IPS-18c (cell line): ENCODE measurements around the gene CLCF1.
A peak's percentile ranks its signal among the peaks of the same experiment; 100 is the strongest.
"Not testable (repeated sequence)": the region's sequence is repeated elsewhere in the genome, so short reads cannot be mapped to it uniquely, and the experiment has no call there.

Experiments
- H3K4me3 ChIP-seq: 2 replicates; pipeline ENCODE4 v1.7.0; 2013; ENCODE audit warnings: low read depth, mild to moderate bottlenecking, low read length, moderate library complexity; ENCODE audit not compliant: insufficient read depth
- H3K9me3 ChIP-seq: one replicate; pipeline ENCODE4 v1.6.1; 2013; ENCODE audit warnings: mild to moderate bottlenecking, low read length, moderate library complexity; ENCODE audit not compliant: control insufficient read depth, insufficient read depth

Gene CLCF1

DNA sequence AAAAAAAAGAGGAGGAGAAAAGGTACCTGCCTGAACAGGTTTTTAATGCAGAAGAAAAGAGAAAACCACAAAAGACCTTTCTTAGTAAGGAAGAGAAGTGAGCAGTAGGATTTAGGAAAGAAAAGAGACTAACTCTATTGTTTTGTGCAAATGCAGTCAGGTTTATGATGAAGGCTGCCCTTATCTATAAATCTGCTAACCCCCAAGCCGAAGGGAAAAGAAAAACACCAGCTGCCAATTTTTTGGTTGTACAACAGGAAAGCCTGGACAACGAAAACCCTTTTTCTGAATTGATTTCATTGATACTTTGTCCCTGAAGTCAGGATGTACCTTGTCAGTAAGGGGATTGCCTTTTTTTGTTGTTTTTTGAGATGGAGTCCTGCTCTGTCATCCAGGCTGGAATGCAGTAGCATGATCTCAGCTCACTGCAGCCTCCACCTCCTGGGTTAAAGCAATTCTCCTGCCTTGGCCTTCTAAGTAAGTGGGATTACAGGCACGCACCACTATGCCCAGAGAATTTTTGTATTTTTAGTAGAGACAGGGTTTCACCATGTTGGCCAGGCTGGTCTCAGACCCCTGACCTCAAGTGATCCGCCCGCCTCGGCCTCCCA lies 41.2 kb downstream of the CLCF1 start:
- H3K9me3 ChIP-seq: no peaks in the 10 kb centered on the region

DNA sequence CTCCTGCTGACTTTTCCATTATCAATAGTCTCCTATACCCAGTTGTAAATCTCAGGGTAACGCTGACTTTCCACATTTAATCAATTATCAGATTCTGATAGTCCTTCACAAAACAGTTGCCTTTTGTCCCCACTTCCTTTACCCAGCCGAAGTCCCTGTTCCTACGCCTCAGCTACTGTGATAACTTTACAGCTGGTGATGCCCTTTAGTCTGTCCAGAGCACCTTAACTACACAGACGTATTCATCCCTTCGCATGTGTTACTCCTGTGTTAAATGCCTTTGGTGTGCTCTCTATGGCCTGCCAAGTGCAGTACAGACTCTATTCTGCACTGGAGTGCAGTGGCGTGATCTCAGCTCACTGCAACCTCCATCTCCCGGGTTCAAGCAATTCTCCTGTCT lies 49.9 kb downstream of the CLCF1 start:
- no peaks in the 10 kb centered on the region for H3K9me3 ChIP-seq
- H3K4me3 ChIP-seq: no peak overlapping the region

More for the DNA sequence above, 41.2 kb downstream of the CLCF1 start:
- no peak overlapping the region for H3K4me3 ChIP-seq

DNA sequence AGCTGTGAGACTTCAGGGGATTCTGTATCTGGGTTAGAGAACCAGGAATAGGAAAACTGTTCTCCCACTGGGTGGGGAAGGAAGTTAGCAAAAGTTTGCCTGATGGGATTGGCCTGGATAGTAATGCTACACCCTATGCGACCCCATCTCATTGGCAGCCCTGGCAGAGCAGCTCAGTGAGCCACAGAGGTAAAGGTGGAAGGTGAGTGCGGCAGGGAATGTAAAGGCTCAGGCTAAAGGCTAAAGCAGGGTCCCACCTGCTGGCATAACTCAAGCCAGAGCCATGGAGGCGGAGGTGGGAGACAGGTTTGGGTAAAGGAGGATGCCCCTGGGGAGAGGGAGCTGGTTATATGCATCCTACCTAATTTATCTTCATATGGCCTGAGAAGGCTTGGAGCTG lies 51.3 kb downstream of the CLCF1 start:
- Histone ChIP-seq H3K9me3 (no peaks in the 10 kb centered on the region), H3K4me3 (no peak overlapping the region)

DNA sequence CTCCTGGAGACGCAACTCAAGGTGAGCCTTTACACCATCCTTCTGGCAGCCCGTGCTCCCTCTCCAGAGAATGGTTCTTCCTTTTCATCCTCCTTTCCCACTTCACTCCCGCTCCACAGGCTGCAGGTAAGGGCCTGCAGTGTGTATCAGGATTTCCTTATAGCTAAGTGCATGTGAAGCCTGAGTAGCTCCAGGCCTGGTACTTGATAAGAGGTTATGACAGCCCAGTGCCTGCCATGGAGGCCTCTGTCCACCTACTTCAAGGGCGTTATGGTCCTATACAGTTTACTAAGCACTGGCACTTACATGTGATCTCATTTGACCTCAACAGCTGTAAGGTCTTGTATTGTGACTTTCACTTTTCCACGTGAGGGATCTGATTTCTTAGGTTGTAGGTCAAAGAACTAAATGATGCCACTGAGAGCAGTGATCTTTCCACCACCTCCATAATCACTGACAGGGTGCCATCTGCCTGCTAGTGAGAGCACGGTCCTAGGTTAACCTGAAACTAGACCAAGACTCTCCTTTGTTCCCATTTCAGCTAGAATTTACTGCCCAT lies 52.0 kb downstream of the CLCF1 start:
- no peaks in the 10 kb centered on the region for H3K9me3 ChIP-seq
- no peak overlapping the region for H3K4me3 ChIP-seq

DNA sequence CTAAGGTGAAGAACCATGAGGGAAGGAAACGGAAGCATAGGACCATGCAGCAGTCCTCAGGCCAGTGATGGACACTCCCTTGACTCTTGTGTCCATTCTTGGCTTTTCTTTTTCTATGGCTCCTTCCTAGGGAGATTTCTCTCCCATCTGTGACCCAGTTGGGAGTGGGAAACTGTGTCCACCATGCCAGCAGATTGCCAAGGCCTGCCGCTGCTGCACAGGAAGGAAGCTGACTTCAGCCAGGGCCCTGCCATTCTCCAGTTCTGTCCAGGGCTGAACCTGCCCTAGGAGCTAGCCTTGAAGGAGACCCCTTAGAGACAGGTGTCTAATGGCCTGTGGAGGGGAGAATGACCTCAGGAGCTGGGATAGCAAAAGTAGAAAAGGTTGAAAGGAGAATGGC lies 52.7 kb downstream of the CLCF1 start:
- Histone ChIP-seq H3K4me3 (no peak overlapping the region), H3K9me3 (no peaks in the 10 kb centered on the region)

DNA sequence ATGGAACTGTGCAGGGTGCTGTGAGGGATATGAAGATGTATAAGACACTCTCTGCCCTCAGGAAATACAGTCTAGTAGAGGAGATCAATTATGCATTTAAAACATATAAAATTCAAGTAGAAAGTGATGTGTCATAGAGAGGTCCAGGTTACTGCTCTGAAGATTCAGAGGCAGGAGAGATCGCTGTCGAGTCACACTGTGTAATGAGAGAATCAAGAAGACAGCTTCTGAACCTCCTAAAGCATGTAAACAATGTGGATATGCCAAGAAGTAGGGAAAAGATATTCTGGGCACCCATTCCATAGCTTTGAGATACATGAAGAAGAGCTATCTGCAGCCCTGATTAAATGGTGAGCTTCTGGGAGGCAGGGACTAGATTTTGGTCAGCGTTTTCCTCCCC lies 53.4 kb downstream of the CLCF1 start:
- H3K9me3 ChIP-seq: no peaks in the 10 kb centered on the region

DNA sequence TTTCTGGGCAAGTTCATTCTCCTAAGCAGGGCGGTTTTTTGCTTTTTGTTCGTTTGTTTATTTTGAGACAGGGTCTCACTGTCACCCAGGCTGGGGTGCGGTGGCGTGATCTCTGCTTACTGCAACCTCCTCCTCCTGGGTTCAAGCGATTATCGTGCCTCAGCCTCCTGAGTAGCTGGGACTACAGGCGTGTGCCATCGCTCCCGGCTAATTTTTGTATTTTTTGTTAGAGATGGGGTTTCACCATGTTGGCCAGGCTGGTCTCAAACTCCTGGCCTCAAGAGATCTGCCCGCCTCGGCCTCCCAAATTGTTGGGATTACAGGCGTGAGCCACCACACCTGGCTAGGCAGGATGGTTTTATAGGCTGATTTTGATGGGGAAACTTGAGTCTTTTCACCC lies 54.5 kb downstream of the CLCF1 start:
- H3K9me3 ChIP-seq, H3K4me3 ChIP-seq: not testable (repeated sequence)

More for the DNA sequence above, 53.4 kb downstream of the CLCF1 start:
- H3K4me3 ChIP-seq: no peak overlapping the region

DNA sequence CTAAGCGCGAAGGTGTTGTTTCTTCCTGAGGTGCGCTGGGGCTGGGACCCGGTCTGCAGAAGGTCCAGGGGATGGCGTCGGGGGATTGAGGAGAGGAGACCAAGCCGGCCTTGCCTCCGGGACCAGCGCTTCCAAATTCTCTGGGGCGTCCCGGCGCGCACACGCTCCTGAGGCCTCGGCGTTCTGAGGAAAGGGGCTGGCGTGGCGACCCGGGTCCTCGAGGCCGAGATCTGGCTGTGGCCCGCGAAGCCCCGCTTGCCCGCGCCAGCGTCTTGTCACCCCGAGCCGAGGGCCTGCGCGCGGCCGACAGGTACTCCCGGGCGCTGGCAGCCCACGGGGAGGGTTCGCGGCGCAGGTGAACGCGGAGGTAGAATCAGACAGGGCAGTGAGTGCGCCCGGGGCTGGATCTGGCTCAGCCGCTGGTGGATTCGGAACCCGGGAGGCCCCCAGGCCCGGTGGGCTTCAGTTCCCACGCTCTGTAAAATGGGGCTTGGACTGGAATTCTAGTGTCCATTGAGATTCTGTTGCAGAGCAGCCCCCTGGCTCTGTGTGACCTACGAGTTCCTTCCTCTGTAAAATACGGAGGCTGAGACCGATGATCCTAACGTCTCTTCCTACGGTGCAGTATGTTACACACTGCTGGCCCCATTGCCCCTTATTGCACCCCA lies 55.4 kb downstream of the CLCF1 start:
- H3K4me3 ChIP-seq: peak overlapping the region; percentile 80
- no peaks in the 10 kb centered on the region for H3K9me3 ChIP-seq

DNA sequence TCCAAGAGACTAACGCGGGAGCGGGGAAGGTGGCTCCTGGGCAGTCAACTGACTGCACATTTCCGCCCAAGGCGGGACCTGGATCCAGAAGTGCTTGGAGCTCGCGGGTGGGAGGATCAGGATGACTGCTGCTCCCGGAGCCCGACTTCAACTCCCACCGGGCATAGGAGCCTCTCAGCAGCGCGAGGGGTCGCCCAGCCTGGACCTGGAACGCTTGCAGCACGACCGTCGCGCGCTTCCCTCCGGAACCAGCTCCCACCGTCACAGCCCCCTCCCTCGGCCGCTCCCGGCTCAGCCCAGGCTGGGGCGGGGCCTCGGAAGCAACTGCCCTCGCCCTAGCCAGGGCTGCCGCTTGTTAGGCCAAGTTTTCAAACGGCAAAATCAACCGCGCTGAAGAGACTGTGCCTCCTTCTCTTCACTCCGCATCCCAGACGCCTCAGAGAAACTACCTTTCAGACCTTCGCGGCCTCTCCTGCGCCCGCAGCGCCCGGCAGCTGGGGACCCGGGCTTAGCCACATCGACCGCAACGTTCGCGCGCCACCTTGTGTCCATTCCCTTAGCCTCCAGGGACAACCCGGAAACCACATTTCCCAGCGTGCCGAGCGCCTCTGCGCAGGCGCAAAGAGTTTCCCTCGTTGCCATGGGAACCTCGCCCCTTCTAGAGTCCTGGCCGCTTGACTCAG lies 56.1 kb downstream of the CLCF1 start:
- H3K4me3 ChIP-seq: peak overlapping the region; percentile 80
- no peaks in the 10 kb centered on the region for H3K9me3 ChIP-seq

DNA sequence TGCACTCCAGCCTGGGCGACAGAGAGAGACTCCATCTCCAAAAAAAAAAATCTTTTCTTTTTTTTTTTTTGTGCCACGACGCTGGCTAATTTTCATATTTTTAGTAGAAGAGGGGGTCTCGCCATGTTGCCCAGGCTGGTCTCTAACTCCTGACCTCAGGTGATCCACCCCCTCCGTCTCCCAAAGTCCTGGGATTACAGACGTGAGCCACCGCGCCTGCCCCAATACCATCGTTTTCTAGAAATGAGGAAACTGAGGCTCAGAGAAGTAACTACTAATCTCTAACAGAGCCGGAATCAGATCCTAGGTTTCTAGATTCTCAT lies 56.6 kb downstream of the CLCF1 start:
- peak overlapping the region; percentile 80 for H3K4me3 ChIP-seq
- H3K9me3 ChIP-seq: no peaks in the 10 kb centered on the region

DNA sequence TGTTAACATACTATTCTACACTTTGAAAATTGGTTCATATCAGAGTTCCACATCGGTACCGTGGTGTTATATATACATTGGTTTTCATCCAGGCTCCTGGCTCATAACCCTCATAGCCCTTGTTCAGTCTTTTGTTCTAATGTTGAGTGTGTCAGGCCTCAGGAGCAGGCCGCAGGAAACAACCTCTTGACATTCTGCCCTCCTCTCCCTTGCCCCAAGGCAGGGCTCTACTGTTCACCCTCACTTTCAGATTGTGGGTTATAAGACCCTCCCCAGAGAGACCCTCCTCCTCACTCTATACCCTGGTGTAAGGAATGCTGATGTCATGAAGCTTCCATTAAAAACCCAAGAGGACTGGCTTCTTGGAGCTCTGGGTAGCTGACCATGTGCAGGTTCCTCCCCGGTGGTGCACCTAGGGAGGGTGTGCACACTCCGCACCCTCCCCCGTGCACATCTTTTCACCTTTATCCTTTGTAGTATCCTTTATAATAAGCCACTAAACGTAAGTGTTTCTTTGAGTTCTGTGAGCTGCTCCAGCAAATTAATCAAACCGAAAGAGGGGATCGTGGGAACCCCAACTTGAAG lies 58.0 kb downstream of the CLCF1 start:
- Histone ChIP-seq H3K9me3 (no peaks in the 10 kb centered on the region), H3K4me3 (no peak overlapping the region)

DNA sequence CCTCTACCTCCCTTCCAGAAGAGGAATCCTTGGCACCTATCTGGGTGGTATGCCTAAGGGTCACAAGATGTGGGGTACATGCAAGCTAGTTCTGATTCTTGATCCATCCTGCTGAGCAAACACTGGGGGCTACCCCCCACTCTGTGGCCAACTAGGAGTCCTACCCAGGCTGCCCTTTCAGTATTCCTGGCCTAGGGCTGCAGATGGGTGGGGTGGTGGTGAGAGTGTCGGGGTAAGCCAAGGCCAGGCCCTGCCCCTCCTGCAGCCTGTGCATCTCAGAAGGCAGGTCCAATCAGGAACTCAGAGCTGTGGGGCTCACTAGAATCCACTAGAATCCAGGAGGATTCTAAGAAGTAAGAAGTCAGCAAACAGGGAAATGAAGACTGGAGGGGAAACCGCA lies 59.2 kb downstream of the CLCF1 start:
- Histone ChIP-seq H3K9me3 (no peaks in the 10 kb centered on the region), H3K4me3 (no peak overlapping the region)
